Breast epithelium (tissue), 3 donors: Measurements from ENCODE around the gene SAP130.

Experiments
- CTCF ChIP-seq, 3 donors: fragments of 450-650 bp; IDR thresholded peaks; one replicate each; pipeline ENCODE4 v1.5.1; 2016 to 2017; ENCODE audit warnings: antibody characterized with exemption in 3 of 3, mild to moderate bottlenecking in 3 of 3, moderate library complexity in 3 of 3
- POLR2A ChIP-seq: fragments of 450-650 bp; IDR thresholded peaks from one replicate; pipeline ENCODE4 v1.6.1; 2016; ENCODE audit warnings: antibody characterized with exemption, mild to moderate bottlenecking, moderate library complexity
- POLR2AphosphoS5 ChIP-seq, 3 donors: sonication (generic); formaldehyde crosslinking; IDR thresholded peaks; one replicate each; pipeline ENCODE4 v1.6.1; 2017; ENCODE audit warnings: antibody characterized with exemption in 3 of 3

GRCh38 chr2:128004509-128004908, 23.4 kb downstream of the SAP130 start:
- TF ChIP-seq CTCF (IDR thresholded peaks at IDR 0.05) (no peak), POLR2AphosphoS5 (IDR thresholded peaks at IDR 0.05) (no peak), POLR2A (no peak)
